ENCODE measurements around the gene ROR2. TPM values are rescaled to one million over a fixed set of nuclear protein-coding genes. Genes with fewer than 3 reads are reported as not detected.

ROR2 gene
- total and polyA plus RNA-seq, 11 donors = 0.18 to 9.0 (median 0.49) TPM

- DNase-seq = peak in 3 of 5 donors; percentile 43 to 76 (median 44)
Measured at GRCh38 chr9:91515074-91515687, 434.8 kb downstream of the ROR2 start.

More at GRCh38 chr9:91515074-91515687, 434.8 kb downstream of the ROR2 start:
- peak in 3 of 4 donors; percentile 69 to 95 (median 71) for ATAC-seq
- Histone ChIP-seq H3K4me1 (peaks cover 0 to 5% (median 0%) of the 10 kb centered on the region in 12 donors), H3K36me3 (no peaks in the 10 kb centered on the region), H3K27ac (peak overlapping the region in 1 of 12 donors; percentile 8), H3K4me3 (peak overlapping the region in 7 of 12 donors; percentile 14 to 40 (median 26)), H3K9me3 (peaks cover 0 to 8% (median 0%) of the 10 kb centered on the region in 12 donors), H3K27me3 (no peaks in the 10 kb centered on the region)
- 18 to 29% (median 25%) methylated on average over 12 of the region's 12 CpGs for WGBS, 4 donors
- TF ChIP-seq CTCF (IDR thresholded peaks at IDR 0.05) (no peak), POLR2A (IDR thresholded peaks at IDR 0.05) (no peak)
- intact Hi-C loops (cut with DNase I) = loop anchor here in 1 of 10 donors (10.0 kb wide), 1 partner anchor 50 kb away; no protein-coding TSS in a partner anchor

Small RNA genes lying within 50 kb of the gene (microRNA-seq; reads per million reads assigned to microRNA genes)
- 0 reads per million in 4 donors for gene MIR3910-1
- 0 reads per million in 4 donors for gene MIR3910-2

Other genes with a start within 250 kb of the ROR2 start
- 10 to 100 TPM; 18.0 to 41.0 (median 22.1) TPM for gene SPTLC1, start 165.2 kb upstream of the ROR2 start, total RNA-seq
- 10 to 100 TPM; 10.6 to 34.8 TPM for gene SPTLC1, start 165.2 kb upstream of the ROR2 start, polyA plus RNA-seq

Measured in heart left ventricle (tissue), 16 donors.